HG02884 (cell line): ENCODE results near the gene ANKRD20A1.
"Not testable (repeated sequence)": the region's sequence is repeated elsewhere in the genome, so short reads cannot be mapped to it uniquely, and the experiment has no call there.

Experiments used
- ATAC-seq: cut with Tn5 transposase; IDR thresholded peaks from one replicate; pipeline ENCODE4 v1.9.1; 2021; ENCODE audit warnings: mild to moderate bottlenecking, moderate library complexity; ENCODE audit not compliant: unreplicated experiment

ANKRD20A1 gene

DNA sequence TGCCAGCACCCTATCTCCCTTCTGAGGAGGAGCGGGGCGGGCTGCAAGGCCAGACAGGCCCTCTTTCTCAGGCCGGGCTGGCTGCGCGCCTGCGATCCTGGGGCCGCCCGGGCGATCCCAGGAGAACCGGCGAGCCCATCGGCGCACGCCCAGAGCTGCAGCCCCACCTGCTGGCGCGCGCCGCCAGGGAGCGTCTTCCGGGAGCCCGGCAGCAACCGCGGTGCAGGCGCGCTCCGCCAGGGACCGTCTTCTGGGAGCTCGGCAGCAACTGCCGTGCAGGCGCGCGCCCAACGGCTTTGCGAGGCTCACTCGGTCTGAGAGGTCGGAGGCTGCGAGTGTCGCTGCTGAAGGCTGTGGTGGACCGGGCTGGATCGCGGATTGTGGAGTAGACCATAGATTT is at the start of gene ANKRD20A1:
Gene ANKRD20A1, plus strand, starts transcription at position 61 of the 400 bp plus-strand sequence. CDS start 496 bp downstream, outside the sequence.
- not testable (repeated sequence) for ATAC-seq

DNA sequence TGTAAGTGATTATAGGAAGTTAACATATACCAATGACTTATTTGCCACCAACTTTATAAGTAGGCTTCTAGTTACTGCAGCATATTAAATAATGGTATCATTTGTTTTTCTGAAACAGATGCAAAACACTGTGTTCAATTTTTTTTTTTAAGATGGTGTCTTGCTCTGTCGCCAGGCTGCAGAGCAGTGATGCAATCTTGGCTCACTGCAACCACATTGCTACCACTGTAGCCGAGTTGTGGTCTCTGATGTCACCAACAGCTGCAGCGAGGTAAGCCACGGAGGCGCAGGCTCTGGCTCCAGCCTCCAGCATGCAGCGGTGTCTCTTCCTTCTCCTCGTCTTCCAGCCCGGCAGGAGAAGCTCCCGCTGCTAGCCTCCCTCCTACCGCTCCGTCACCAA is 26.6 kb upstream of the ANKRD20A1 start:
- ATAC-seq = not testable (repeated sequence)
